Measurements from ENCODE around the gene HMG20B. TPM values are rescaled to one million over a fixed set of nuclear protein-coding genes. Genes with fewer than 3 reads are reported as not detected.

Gene HMG20B
- total RNA-seq, 4 donors from 2014 or later: 93.3 to 160 (median 105) TPM

DNA sequence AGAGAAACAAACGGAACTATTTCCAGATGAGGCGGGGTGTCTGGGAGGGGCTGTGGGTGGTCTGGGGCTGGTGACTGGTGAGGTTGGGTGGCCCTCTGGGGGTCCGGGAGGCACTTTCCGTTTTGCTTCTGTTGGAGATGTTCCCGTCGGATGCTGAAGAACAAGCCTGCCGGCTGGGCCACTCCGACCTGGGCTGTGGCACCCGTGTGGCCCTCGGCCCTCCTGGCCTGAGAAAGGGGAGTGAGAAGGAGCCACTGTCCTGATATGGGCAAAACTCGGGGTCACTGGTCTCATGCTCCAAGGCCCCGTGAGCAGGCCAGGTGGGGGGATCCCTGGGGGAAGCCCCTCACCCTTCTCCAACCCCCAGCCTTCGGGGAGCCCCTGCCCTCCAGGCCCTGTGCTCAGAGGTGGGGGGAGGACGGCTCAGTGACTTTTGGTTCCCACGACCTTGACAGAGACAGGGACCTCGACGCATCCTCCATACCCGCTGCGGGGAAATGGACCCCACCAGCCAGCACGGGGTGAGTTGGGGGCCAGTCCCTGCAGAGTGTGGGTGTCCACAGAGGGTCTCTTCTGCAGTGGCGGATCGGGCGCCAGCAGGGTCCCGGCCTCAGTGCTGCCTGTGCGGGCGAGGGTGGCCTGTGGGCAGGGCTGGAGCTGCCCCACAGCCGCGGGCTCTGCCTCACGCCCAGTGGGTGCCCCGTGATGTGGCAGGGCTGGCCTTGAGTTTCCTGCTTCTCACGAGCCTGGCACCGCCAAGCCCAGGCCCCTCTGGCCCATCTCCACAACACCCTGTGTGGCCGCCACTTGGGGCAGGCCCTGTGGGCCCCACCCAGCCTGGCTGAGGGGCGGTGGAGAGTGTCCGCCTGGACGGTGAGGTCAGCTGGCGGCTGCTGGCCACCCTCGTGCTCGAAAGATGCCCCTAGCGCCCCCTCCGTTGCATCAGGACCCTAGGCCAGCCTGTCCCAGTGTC is 38.3 kb downstream of the HMG20B start:
- DNase-seq: no peak
- no peak for TF ChIP-seq POLR2A (IDR thresholded peaks at IDR 0.05)
- TF ChIP-seq, protein P1, sequence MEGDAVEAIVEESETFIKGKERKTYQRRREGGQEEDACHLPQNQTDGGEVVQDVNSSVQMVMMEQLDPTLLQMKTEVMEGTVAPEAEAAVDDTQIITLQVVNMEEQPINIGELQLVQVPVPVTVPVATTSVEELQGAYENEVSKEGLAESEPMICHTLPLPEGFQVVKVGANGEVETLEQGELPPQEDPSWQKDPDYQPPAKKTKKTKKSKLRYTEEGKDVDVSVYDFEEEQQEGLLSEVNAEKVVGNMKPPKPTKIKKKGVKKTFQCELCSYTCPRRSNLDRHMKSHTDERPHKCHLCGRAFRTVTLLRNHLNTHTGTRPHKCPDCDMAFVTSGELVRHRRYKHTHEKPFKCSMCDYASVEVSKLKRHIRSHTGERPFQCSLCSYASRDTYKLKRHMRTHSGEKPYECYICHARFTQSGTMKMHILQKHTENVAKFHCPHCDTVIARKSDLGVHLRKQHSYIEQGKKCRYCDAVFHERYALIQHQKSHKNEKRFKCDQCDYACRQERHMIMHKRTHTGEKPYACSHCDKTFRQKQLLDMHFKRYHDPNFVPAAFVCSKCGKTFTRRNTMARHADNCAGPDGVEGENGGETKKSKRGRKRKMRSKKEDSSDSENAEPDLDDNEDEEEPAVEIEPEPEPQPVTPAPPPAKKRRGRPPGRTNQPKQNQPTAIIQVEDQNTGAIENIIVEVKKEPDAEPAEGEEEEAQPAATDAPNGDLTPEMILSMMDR (IDR thresholded peaks at IDR 0.05): no peak
- Histone ChIP-seq H3K4me3 (replicated peaks in 1 of 3) (no peak overlapping the region), H3K27me3 (peaks cover 12% of the 10 kb centered on the region), H3K4me1 (peaks cover 13 to 32% of the 10 kb centered on the region in 2 donors), H3K9me3 (no peaks in the 10 kb centered on the region), H3K36me3 (peaks cover 18 to 20% of the 10 kb centered on the region in 2 donors), H3K27ac (no peak overlapping the region)
- intact Hi-C loops (cut with DNase I): no loop called here
- 82 to 92% methylated on average over 19 to 20 of the region's 41 CpGs for WGBS, 2 donors

DNA sequence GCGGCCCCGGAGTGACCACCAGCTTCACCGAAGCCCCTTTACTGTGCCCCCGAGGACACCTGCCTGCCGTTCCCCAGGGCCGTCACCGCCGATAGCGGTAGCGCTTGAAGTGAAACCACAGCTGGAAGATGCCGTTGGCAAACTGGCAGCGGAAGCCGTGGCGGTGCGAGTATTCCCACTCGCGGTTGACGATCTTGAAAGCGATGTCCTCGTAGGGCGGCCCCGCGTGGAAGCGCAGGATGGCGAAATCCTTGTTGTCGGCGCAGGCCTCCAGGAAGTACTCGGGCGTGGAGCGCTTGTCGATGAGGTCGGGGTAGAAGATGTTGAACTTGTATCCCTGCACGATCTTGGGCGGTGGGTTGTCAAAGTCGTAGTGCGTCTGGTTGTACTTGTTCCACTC is 39.1 kb downstream of the HMG20B start:
- Histone ChIP-seq H3K27ac (no peak overlapping the region), H3K27me3 (peaks cover 3% of the 10 kb centered on the region), H3K4me3 (replicated peaks in 1 of 3) (no peak overlapping the region), H3K9me3 (no peaks in the 10 kb centered on the region), H3K36me3 (peaks cover 18 to 20% of the 10 kb centered on the region in 2 donors), H3K4me1 (peaks cover 7 to 24% of the 10 kb centered on the region in 2 donors)
- no peak for TF ChIP-seq POLR2A (IDR thresholded peaks at IDR 0.05)
- TF ChIP-seq, protein P1 (IDR thresholded peaks at IDR 0.05): no peak
- intact Hi-C loops (cut with DNase I): no loop called here
- 95 to 96% methylated on average over 28 to 36 of the region's 36 CpGs for WGBS, 2 donors
- no peak for DNase-seq

DNA sequence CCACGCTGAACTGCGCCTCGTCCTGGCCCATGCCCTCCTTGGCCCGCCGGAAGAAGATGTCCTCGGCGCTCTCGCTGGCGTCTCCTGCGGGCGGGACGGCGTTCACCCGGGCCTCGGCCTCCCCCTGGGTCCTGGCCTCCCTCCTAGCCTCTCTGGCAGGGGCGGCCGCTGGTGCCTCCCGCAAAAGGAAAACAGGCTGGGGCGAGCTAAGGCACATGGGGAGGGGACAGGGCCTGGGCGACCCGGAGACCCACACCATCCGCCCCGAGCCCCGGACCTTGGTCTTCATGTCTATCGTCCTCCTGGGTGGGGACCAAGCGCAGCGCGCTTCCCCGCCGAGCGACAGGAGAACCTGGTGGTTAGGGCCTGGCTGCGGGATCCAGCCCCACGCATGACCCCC is 39.6 kb downstream of the HMG20B start:
- no peak for DNase-seq
- Histone ChIP-seq H3K27me3 (no peaks in the 10 kb centered on the region), H3K36me3 (peaks cover 18 to 20% of the 10 kb centered on the region in 2 donors), H3K9me3 (no peaks in the 10 kb centered on the region), H3K4me3 (replicated peaks in 1 of 3) (no peak overlapping the region), H3K4me1 (peaks cover 4 to 19% of the 10 kb centered on the region in 2 donors), H3K27ac (no peak overlapping the region)
- WGBS, 2 donors: 97 to 99% methylated on average over 27 to 32 of the region's 33 CpGs
- intact Hi-C loops (cut with DNase I): no loop called here
- TF ChIP-seq POLR2A (IDR thresholded peaks at IDR 0.05): no peak
- TF ChIP-seq, protein P1 (IDR thresholded peaks at IDR 0.05): no peak

DNA sequence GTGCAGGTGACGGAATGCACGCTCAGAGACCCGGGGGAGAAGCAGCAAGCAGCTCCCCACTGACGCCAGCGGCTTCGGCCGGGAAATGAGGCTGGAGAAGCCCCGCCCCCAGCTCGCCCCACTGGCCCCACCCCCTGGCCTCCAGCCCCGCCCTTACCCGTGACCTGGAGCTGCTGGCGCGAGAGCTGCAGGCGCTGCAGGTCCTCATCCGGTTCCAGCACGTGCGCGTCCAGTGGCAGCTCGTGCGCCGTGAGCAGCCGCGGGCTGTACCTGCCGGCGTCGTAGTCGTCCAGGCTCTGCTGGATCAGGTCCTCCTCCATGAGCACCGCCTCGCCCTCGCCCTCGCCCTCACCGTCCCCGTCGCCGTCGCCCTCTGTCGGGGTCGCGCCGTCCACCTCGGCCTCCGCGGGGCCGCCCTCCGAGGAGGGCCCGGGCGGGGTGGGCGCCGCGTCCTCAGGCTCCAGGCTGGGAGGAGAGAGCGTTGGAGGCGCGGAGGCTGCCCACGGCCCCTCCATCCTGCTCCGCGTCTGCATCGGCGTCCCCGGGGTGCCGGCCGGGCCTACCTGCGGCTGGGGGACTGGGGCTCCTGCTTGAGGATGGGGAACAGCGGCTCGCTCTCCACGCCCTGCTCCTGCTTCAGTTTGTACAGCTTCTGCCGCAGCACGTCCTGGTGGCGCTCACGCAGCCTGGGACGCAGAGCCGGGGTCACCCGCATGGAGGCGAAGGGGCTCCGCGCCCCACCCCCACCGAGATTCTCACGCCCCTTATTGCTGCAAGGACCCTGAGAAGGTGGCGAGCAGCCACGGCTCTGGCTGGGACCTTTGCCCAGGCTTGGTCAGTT is 40.4 kb downstream of the HMG20B start:
- Histone ChIP-seq H3K36me3 (peaks cover 18 to 20% of the 10 kb centered on the region in 2 donors), H3K4me1 (peaks cover 0 to 11% of the 10 kb centered on the region in 2 donors), H3K9me3 (no peaks in the 10 kb centered on the region), H3K27ac (no peak overlapping the region), H3K27me3 (no peaks in the 10 kb centered on the region), H3K4me3 (replicated peaks in 1 of 3) (no peak overlapping the region)
- TF ChIP-seq POLR2A (IDR thresholded peaks at IDR 0.05): no peak
- TF ChIP-seq, protein P1 (IDR thresholded peaks at IDR 0.05): no peak
- WGBS, 2 donors: 89 to 91% methylated on average over 17 to 71 of the region's 79 CpGs
- intact Hi-C loops (cut with DNase I): no loop called here
- no peak for DNase-seq
